Myocyte (in vitro differentiated cells): ENCODE results near the gene PRDM2. TPM values are rescaled to one million over a fixed set of nuclear protein-coding genes. Genes with fewer than 3 reads are reported as not detected.

Experiments
- DNase-seq: peaks from one replicate; pipeline ENCODE4 v3.0.0-alpha.2; 2012; ENCODE audit warnings: low read depth
- total RNA-seq: library from RNA; depleted of rRNA; stranded (reverse); fragments of >200 nt; gene quantifications from 2 replicates; pipeline ENCODE4 v1.2.3, GENCODE V29; 2014

The PRDM2 gene
- total RNA-seq, 1 donor from 2014 or later: 18.6 TPM

DNA sequence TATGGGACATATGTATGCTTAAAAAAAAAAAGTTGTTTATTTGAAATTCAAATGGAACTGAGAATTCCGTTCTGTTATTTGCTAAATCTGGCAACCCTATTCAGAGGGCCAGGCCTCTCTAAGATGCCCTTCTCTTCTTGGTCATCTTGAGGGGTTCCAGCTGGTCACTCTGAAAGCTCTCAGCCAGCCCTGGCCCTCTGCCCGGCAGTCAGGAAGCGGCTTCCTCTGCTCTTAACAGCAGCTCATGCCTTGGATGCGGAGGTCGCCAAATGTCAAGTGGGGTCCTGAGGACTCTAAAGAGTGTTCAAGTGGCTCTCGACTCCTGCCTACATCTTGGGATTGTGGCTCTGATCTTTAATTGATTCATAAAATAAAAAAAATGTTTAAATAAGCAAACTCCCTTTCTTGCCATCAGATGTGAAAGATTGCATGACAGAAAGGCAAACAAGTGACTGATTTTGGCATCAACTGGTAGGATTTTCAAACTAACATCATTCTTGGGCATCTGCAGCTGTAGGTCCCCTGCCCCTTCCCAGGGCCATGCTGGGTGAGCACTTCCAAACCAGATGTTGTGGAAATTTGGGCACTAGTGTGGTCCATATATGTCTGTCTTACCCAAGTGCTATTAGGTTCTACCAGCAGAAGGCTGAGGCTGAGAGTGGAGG, 130.8 kb downstream of the PRDM2 start:
- no peak for DNase-seq

DNA sequence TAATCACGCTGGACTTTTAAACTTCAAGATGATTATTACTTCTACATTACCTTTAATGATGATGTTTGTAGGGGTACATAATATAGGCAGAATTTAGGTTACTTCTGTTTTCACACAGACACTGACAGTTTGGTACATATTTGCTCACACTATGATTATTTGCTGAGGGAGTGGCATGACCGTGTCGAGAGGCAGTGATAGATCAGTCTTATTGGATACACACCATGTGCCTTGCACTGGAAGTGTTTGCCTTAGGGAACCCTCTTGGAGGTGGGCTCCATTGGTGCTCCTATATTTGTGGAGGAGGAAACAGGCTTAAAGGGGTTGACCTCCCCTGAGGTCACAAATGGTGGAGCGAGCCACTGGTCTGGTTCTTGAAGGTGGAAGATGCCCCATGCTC, 132.1 kb downstream of the PRDM2 start:
- no peak for DNase-seq

DNA sequence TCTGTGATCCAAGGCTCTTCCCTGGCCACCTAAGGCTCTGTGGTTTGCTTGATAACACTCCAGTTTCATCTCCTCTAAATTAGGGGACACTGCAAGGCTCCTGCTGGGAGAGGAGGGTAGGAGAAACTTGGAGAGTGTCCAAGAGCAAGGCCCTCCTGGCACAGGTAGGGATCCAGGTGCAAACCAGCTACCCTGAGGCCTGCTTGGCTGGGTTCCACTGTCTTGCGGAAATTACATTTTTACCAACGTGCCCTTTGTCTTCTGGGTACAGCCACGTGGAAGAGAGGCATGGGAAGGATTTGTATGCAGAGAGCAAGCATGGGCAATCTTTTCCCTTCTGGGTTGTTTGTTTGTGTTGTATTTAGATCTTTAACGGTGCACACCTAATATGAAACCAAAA, 132.5 kb downstream of the PRDM2 start:
- DNase-seq: no peak

DNA sequence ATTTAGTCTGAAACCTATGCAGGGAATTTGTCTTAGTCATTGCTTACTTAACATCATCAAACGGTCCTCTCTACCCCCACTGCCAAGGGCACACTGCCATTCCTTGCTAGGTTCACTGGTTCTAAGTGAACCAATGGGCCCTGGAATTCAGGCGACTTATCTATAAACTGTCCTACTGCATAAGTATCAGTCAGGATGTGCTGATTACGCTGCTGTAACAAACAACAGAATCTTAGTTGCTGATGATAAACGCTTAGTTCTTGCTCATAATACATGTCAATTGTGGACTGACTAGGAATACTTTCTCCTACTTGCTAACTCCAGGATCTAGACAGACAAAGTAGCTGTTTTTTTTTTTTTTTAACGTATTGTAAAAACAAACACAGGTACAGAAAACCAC, 136.1 kb downstream of the PRDM2 start:
- DNase-seq: no peak

- DNase-seq: no peak
Measured at GRCh38 chr1:13836631-13837030, 136.6 kb downstream of the PRDM2 start.

DNA sequence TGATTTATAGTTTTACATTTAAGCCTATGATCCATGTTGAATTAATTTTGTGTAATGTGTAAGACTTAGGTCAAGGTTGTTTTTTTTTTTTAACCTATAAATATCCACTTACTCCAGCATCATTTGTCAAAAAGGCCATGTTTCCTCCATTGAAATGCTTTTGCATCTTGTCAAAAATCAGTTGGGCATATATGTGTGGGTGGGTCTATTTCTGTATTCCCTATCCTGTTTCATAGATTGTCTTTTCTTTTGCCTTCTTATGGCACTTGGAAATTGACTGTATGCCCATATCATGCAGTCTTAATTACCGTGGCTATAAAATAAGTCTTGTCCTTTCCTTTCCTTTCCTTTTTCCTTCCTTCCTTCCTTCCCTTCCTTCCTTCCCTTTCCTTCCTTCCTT, 138.2 kb downstream of the PRDM2 start:
- no peak for DNase-seq

GRCh38 chr1:13842497-13842896, 142.5 kb downstream of the PRDM2 start:
- DNase-seq: no peak

DNA sequence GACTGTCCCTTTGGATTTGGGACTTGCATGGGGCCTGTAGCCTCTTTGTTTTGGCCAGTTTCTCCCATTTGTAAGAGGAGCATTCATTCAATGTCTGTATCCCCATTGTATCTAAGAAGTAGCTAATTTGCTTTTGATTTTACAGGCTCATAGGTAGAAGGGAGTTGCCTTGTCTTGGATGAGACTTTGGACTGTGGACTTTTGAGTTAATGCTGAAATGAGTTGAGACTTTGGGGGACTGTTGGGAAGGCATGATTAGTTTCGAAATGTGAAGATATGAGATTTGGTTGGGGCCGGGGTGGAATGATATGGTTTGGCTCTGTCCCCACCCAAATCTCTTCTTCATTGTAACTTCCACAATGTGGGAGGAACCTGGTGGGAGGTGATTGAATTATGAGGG, 151.7 kb downstream of the PRDM2 start:
- DNase-seq: no peak

DNA sequence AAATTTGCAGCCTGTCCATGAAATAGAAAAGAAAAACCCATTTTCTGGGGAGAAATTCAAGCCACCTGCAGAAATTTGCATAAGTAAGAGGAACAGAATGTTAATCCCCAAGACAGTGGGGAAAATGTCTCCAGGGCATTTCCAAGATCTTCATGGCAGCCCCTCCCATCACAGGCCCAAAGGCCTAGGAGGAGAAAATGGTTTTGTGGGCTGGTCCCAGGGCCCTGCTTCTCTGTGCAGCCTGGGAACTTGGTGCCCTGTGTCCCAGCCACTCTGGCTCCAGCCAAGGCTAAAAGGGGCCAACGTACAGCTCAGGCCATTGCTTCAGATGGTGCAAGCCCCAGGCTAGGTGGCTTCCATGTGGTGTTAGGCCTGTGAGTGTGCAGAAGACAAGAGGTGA, 155.6 kb downstream of the PRDM2 start:
- no peak for DNase-seq

- DNase-seq: no peak
Measured at GRCh38 chr1:13860031-13860430, 160.0 kb downstream of the PRDM2 start.

- DNase-seq: no peak
Measured at GRCh38 chr1:13864760-13865159, 164.8 kb downstream of the PRDM2 start.

GRCh38 chr1:13865851-13866250, 165.9 kb downstream of the PRDM2 start:
- no peak for DNase-seq

GRCh38 chr1:13867603-13868002, 167.6 kb downstream of the PRDM2 start:
- DNase-seq: no peak

- DNase-seq: no peak
Measured at GRCh38 chr1:13869172-13869797, 169.3 kb downstream of the PRDM2 start.

DNA sequence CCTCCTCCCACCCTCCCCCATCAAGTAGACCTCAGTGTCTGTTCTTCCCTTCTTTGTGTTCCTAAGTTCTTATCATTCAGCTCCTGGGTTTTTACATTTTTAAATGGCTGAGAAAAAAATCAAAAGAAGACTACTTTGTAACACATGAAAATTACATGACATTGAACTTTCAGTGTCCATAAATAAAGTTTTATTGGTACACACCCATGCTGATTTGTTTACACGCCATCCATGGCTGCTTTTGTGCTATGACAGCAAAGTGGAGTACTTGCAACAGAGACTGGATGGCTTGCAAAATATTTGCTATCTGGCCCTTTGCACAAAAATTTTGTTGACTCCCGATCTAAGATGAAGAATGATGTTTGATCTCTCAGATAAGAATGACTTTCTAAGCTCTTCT, 171.4 kb downstream of the PRDM2 start:
- no peak for DNase-seq

- DNase-seq: no peak
Measured at GRCh38 chr1:13871886-13872285, 171.9 kb downstream of the PRDM2 start.

GRCh38 chr1:13873032-13873431, 173.0 kb downstream of the PRDM2 start:
- DNase-seq: no peak

Other genes with a start within 250 kb of the PRDM2 start
- gene LRRC38, start 186.2 kb upstream of the PRDM2 start, total RNA-seq: not detected in 2 replicates
- gene PDPN, start 116.4 kb upstream of the PRDM2 start, total RNA-seq: 0.99 and 2.7 TPM in 2 replicates